ENCODE results near the gene STAT4. TPM values are rescaled to one million over a fixed set of nuclear protein-coding genes. Genes with fewer than 3 reads are reported as not detected.

The STAT4 gene
- total and polyA plus RNA-seq, 11 donors, result 0.32 to 21.5 (median 1.9) TPM

GRCh38 chr2:191178806-191179514 lies 28.2 kb upstream of the STAT4 start:
- ATAC-seq (peak in 3 of 4 donors; percentile 71 to 93 (median 92)), DNase-seq (peak in 4 of 5 donors; percentile 10 to 68 (median 40))
- intact Hi-C loops (cut with DNase I), result loop anchor here in 1 of 10 donors (5.0 kb wide), 1 partner anchor 38 kb away; no protein-coding TSS in a partner anchor
- H3K27me3 ChIP-seq, result no peaks in the 10 kb centered on the region
- H3K36me3 ChIP-seq, result no peaks in the 10 kb centered on the region
- H3K27ac ChIP-seq, result peak overlapping the region in 1 of 12 donors; percentile 3
- no peak overlapping the region for H3K4me3 ChIP-seq
- no peak for TF ChIP-seq POLR2A (IDR thresholded peaks at IDR 0.05)
- no peak for TF ChIP-seq CTCF (IDR thresholded peaks at IDR 0.05)
- H3K4me1 ChIP-seq, result peaks cover 0 to 8% (median 0%) of the 10 kb centered on the region in 12 donors
- H3K9me3 ChIP-seq, result no peaks in the 10 kb centered on the region
- 54 to 62% (median 58%) methylated on average over 8 of the region's 8 CpGs for WGBS, 4 donors

- intact Hi-C loops (cut with DNase I), result loop anchor here in 1 of 10 donors (5.0 kb wide), 1 partner anchor 39 kb away; no protein-coding TSS in a partner anchor
- Histone ChIP-seq H3K4me3 (no peak overlapping the region), H3K4me1 (peaks cover 0 to 10% (median 0%) of the 10 kb centered on the region in 12 donors), H3K9me3 (no peaks in the 10 kb centered on the region), H3K27me3 (no peaks in the 10 kb centered on the region), H3K36me3 (no peaks in the 10 kb centered on the region), H3K27ac (peak overlapping the region in 1 of 12 donors; percentile 3)
- TF ChIP-seq CTCF (IDR thresholded peaks at IDR 0.05) (no peak), POLR2A (IDR thresholded peaks at IDR 0.05) (no peak)
- ATAC-seq, result no peak
- DNase-seq, result no peak
- WGBS, 4 donors, result 93 to 99% (median 96%) methylated on average over 2 of the region's 2 CpGs
Observed at GRCh38 chr2:191177751-191178736, 27.2 kb upstream of the STAT4 start.

- Histone ChIP-seq H3K36me3 (no peaks in the 10 kb centered on the region), H3K27ac (no peak overlapping the region), H3K4me3 (no peak overlapping the region), H3K4me1 (peaks cover 0 to 20% (median 6%) of the 10 kb centered on the region in 12 donors), H3K9me3 (no peaks in the 10 kb centered on the region), H3K27me3 (no peaks in the 10 kb centered on the region)
- TF ChIP-seq CTCF (IDR thresholded peaks at IDR 0.05) (no peak), POLR2A (IDR thresholded peaks at IDR 0.05) (no peak)
- ATAC-seq (no peak), DNase-seq (no peak)
- WGBS, 4 donors, result 57 to 77% (median 72%) methylated on average over 2 of the region's 2 CpGs
- intact Hi-C loops (cut with DNase I), result loop anchor here in 1 of 10 donors (5.0 kb wide), 1 partner anchor 40 kb away; no protein-coding TSS in a partner anchor
Observed at GRCh38 chr2:191176801-191177438, 26.1 kb upstream of the STAT4 start.

All from heart left ventricle (tissue), 16 donors.